Measurements from ENCODE around the gene GCA. TPM values are rescaled to one million over a fixed set of nuclear protein-coding genes. Genes with fewer than 3 reads are reported as not detected.
A peak's percentile ranks its signal among the peaks of the same experiment; 100 is the strongest.

Gene GCA, protein sequence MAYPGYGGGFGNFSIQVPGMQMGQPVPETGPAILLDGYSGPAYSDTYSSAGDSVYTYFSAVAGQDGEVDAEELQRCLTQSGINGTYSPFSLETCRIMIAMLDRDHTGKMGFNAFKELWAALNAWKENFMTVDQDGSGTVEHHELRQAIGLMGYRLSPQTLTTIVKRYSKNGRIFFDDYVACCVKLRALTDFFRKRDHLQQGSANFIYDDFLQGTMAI
- total RNA-seq (10 to 100 TPM in 8 of 9 donors, 1 to 10 TPM in 1; 3.4 to 33.9 (median 23.4) TPM), polyA plus RNA-seq (10 to 100 TPM; 11.8 to 18.7 (median 12.9) TPM)
- long read RNA-seq, donor 1, transcript GCA-204 (8 exons, 1,992 nt) = major isoform, 9 of 11 reads
- long read RNA-seq, donor 1, partial matches to known transcripts = 0 of 11 reads
- long read RNA-seq, donor 1, other reads (novel, unspliced or antisense) = 0 of 11 reads
- long read RNA-seq, donor 2, partial matches to known transcripts = 0 of 3 reads
- long read RNA-seq, donor 2, other reads (novel, unspliced or antisense) = 0 of 3 reads
- long read RNA-seq, donor 3, transcript GCA-204 (8 exons, 1,992 nt) = major isoform, 7 of 7 reads
- long read RNA-seq, donor 3, partial matches to known transcripts = 0 of 7 reads
- long read RNA-seq, donor 3, other reads (novel, unspliced or antisense) = 0 of 7 reads
- long read RNA-seq, donor 4, transcript GCA-204 (8 exons, 1,992 nt) = major isoform, 21 of 32 reads
- long read RNA-seq, donor 4, partial matches to known transcripts = 2 of 32 reads
- long read RNA-seq, donor 4, other reads (novel, unspliced or antisense) = 6 of 32 reads
- long read RNA-seq, donor 5, transcript GCA-204 (8 exons, 1,992 nt) = major isoform, 45 of 48 reads
- long read RNA-seq, donor 5, partial matches to known transcripts = 2 of 48 reads
- long read RNA-seq, donor 5, other reads (novel, unspliced or antisense) = 1 of 48 reads
- long read RNA-seq, donor 6, transcript GCA-204 (8 exons, 1,992 nt) = major isoform, 11 of 14 reads
- long read RNA-seq, donor 6, partial matches to known transcripts = 0 of 14 reads
- long read RNA-seq, donor 6, other reads (novel, unspliced or antisense) = 2 of 14 reads
- long read RNA-seq, donor 7, transcript GCA-204 (8 exons, 1,992 nt) = major isoform, 5 of 5 reads
- long read RNA-seq, donor 7, partial matches to known transcripts = 0 of 5 reads
- long read RNA-seq, donor 7, other reads (novel, unspliced or antisense) = 0 of 5 reads
- long read RNA-seq, donor 8, transcript GCA-204 (8 exons, 1,992 nt) = major isoform, 12 of 12 reads
- long read RNA-seq, donor 8, partial matches to known transcripts = 0 of 12 reads
- long read RNA-seq, donor 8, other reads (novel, unspliced or antisense) = 0 of 12 reads
- long read RNA-seq, donor 9, transcript GCA-204 (8 exons, 1,992 nt) = major isoform, 7 of 12 reads
- long read RNA-seq, donor 9, partial matches to known transcripts = 5 of 12 reads
- long read RNA-seq, donor 9, other reads (novel, unspliced or antisense) = 0 of 12 reads
- long read RNA-seq, donor 10, partial matches to known transcripts = 0 of 2 reads
- long read RNA-seq, donor 10, other reads (novel, unspliced or antisense) = 0 of 2 reads

GRCh38 chr2:162343824-162344616 is at the start of gene GCA:
Gene GCA, plus strand, starts transcription at chr2:162344132. Its CDS starts 117 bp downstream, at chr2:162344249.
- 0 to 2% (median 0%) methylated on average over 27 to 57 of the region's 57 CpGs for WGBS, 4 donors
- TF ChIP-seq CTCF (IDR thresholded peaks at IDR 0.05) (peak in 1 of 6 experiments; percentile 26), POLR2A (IDR thresholded peaks at IDR 0.05) (peak in 1 of 2 donors; percentile 59)
- intact Hi-C loops (cut with DNase I) = no loop called here
- H3K27me3 ChIP-seq = no peaks in the 10 kb centered on the region
- H3K27ac ChIP-seq = peak within 1 kb of the TSS in 4 of 5 donors; percentile 34 to 90 (median 60)
- H3K4me1 ChIP-seq (replicated peaks in 1 of 2) = peaks cover 0 to 7% of the 10 kb centered on the region in 2 donors
- peak; percentile 98 to 99 (median 98) for DNase-seq
- H3K4me3 ChIP-seq = peak within 1 kb of the TSS; percentile 74 to 96 (median 81)
- no peaks in the 10 kb centered on the region for H3K9me3 ChIP-seq (replicated peaks in 1 of 3)
- H3K36me3 ChIP-seq (replicated peaks in 1 of 2) = no peaks in the 10 kb centered on the region

GRCh38 chr2:162295009-162295408 is 48.9 kb upstream of the GCA start:
- 90 to 95% (median 92%) methylated on average over 2 of the region's 2 CpGs for WGBS, 4 donors
- H3K4me1 ChIP-seq (replicated peaks in 1 of 2) = peaks cover 0 to 3% of the 10 kb centered on the region in 2 donors
- TF ChIP-seq POLR2A (IDR thresholded peaks at IDR 0.05) = no peak
- no peak for TF ChIP-seq CTCF (IDR thresholded peaks at IDR 0.05)
- no peaks in the 10 kb centered on the region for H3K36me3 ChIP-seq (replicated peaks in 1 of 2)
- no peak for DNase-seq
- H3K4me3 ChIP-seq = no peak overlapping the region
- H3K27ac ChIP-seq = no peak overlapping the region
- no peaks in the 10 kb centered on the region for H3K27me3 ChIP-seq
- intact Hi-C loops (cut with DNase I) = loop anchor here (5.0 kb wide), 1 partner anchor 73 kb away; no protein-coding TSS in a partner anchor
- no peaks in the 10 kb centered on the region for H3K9me3 ChIP-seq (replicated peaks in 1 of 3)

- H3K27ac ChIP-seq = no peak overlapping the region
- 51 to 64% (median 56%) methylated on average over 5 of the region's 5 CpGs for WGBS, 4 donors
- DNase-seq = peak; percentile 44 to 88 (median 76)
- no peak for TF ChIP-seq POLR2A (IDR thresholded peaks at IDR 0.05)
- TF ChIP-seq CTCF (IDR thresholded peaks at IDR 0.05) = peak; percentile 63 to 91 (median 77)
- no peak overlapping the region for H3K4me3 ChIP-seq
- intact Hi-C loops (cut with DNase I) = loop anchor here (5.0 kb wide), 1 partner anchor 76 kb away; no protein-coding TSS in a partner anchor
- H3K27me3 ChIP-seq = no peaks in the 10 kb centered on the region
- no peaks in the 10 kb centered on the region for H3K36me3 ChIP-seq (replicated peaks in 1 of 2)
- peaks cover 0 to 9% of the 10 kb centered on the region in 2 donors for H3K4me1 ChIP-seq (replicated peaks in 1 of 2)
- H3K9me3 ChIP-seq (replicated peaks in 1 of 3) = no peaks in the 10 kb centered on the region
Observed at GRCh38 chr2:162297925-162298552, 45.9 kb upstream of the GCA start.
